IMR-90 (cell line): ENCODE measurements around the gene HORMAD1. TPM values are rescaled to one million over a fixed set of nuclear protein-coding genes. Genes with fewer than 3 reads are reported as not detected.

Source experiments
- ATAC-seq: fragments of 200-7000 bp; cut with Tn5 transposase; 2 replicates; pipeline ENCODE4 v1.9.1; 2020; ENCODE audit warnings: low read depth, mild to moderate bottlenecking, moderate library complexity
- BruUV-seq: library from RNA; stranded (reverse); fragments of 400-500 nt; replicated peaks from 2 replicates; lab custom pipeline; 2021; lab: Mats Ljungman, UMichigan
- CTCF ChIA-PET: fragments of 300-600 bp; formaldehyde crosslinking; extraction: SDS; loops from one replicate; lab custom pipeline; 2021; ENCODE audit warnings: antibody characterized with exemption; lab: Yijun Ruan, JAX
- POLR2A ChIA-PET: fragments of 300-600 bp; sonication (Branson Sonifier 250); formaldehyde crosslinking; loops from one replicate; lab custom pipeline; 2022; ENCODE audit warnings: antibody characterized with exemption; ENCODE audit not compliant: unreplicated experiment; lab: Charles Lee
- DNase-seq: peaks from one replicate; pipeline ENCODE4 v3.0.0; 2013
- H2AFZ ChIP-seq: replicated peaks from 2 replicates; pipeline ENCODE3; 2013; ENCODE audit warnings: low read length, mild to moderate bottlenecking; ENCODE audit not compliant: poor library complexity
- H2AK5ac ChIP-seq: 2 replicates; pipeline ENCODE4 v1.6.1; 2013; ENCODE audit warnings: low read depth, low read length, inconsistent platforms
- H2AK9ac ChIP-seq: replicated peaks from 2 replicates; pipeline ENCODE3; 2013; ENCODE audit warnings: mild to moderate bottlenecking, low read depth, low read length, moderate library complexity; ENCODE audit not compliant: poor library complexity
- H2BK120ac ChIP-seq: 2 replicates; pipeline ENCODE4 v1.6.1; 2013; ENCODE audit warnings: low read depth, low read length, inconsistent platforms
- H2BK15ac ChIP-seq: 3 replicates; pipeline ENCODE4 v1.6.1; 2013; ENCODE audit warnings: low read depth, low read length, inconsistent platforms
- H2BK20ac ChIP-seq: 2 replicates; pipeline ENCODE4 v1.6.1; 2013; ENCODE audit warnings: low read depth, mild to moderate bottlenecking, inconsistent platforms, low read length, moderate library complexity
- H2BK5ac ChIP-seq: 2 replicates; pipeline ENCODE4 v1.6.1; 2013; ENCODE audit warnings: mild to moderate bottlenecking, low read depth, low read length, inconsistent platforms; ENCODE audit not compliant: poor library complexity, severe bottlenecking
- H3K14ac ChIP-seq: replicated peaks from 2 replicates; pipeline ENCODE4 v1.6.1; 2013; ENCODE audit warnings: low read depth, low read length, inconsistent platforms
- H3K18ac ChIP-seq: 2 replicates; pipeline ENCODE4 v1.6.1; 2013; ENCODE audit warnings: low read depth, low read length, control low read depth
- H3K23ac ChIP-seq: 2 replicates; pipeline ENCODE4 v1.6.1; 2013; ENCODE audit warnings: low read depth, low read length, inconsistent platforms
- H3K27ac ChIP-seq: 2 replicates; pipeline ENCODE4 v1.5.1; 2013; ENCODE audit warnings: mild to moderate bottlenecking, control low read depth, low read length; ENCODE audit not compliant: insufficient read depth
- H3K27me3 ChIP-seq: 2 replicates; pipeline ENCODE4 v1.6.1; 2013; ENCODE audit warnings: low read length; ENCODE audit not compliant: control insufficient read depth, insufficient read depth
- H3K36me3 ChIP-seq: 2 replicates; pipeline ENCODE4 v1.6.1; 2013; ENCODE audit warnings: low read length, mixed read lengths; ENCODE audit not compliant: control insufficient read depth, insufficient read depth
- H3K4ac ChIP-seq: 2 replicates; pipeline ENCODE4 v1.6.1; 2013; ENCODE audit warnings: low read depth, low read length, inconsistent platforms
- H3K4me1 ChIP-seq: 2 replicates; pipeline ENCODE4 v1.6.1; 2013; ENCODE audit warnings: low read length, mixed read lengths; ENCODE audit not compliant: control insufficient read depth, insufficient read depth
- H3K4me2 ChIP-seq: 2 replicates; pipeline ENCODE4 v1.6.1; 2013; ENCODE audit warnings: low read depth, mild to moderate bottlenecking, control low read depth, low read length, moderate library complexity
- H3K4me3 ChIP-seq: 2 replicates; pipeline ENCODE4 v1.5.1; 2013; ENCODE audit warnings: low read depth, mild to moderate bottlenecking, control low read depth, low read length, moderate library complexity; ENCODE audit not compliant: insufficient read depth
- H3K56ac ChIP-seq: 2 replicates; pipeline ENCODE4 v1.6.1; 2013; ENCODE audit warnings: low read length, inconsistent platforms; ENCODE audit not compliant: insufficient read depth; ENCODE audit errors: extremely low read depth
- H3K79me1 ChIP-seq, 2 experiments: 2 replicates each; pipeline ENCODE4 v1.6.1; 2013; ENCODE audit warnings: low read length in 2 of 2, inconsistent platforms in 1 of 2, low read depth in 1 of 2
- H3K9ac ChIP-seq: 2 replicates; pipeline ENCODE4 v1.6.1; 2013; ENCODE audit warnings: low read depth, low read length, control low read depth
- H3K9me1 ChIP-seq: 2 replicates; pipeline ENCODE4 v1.6.1; 2013; ENCODE audit warnings: low read length, inconsistent platforms; ENCODE audit not compliant: insufficient read depth
- H3K9me3 ChIP-seq: 2 replicates; pipeline ENCODE4 v1.6.1; 2013; ENCODE audit warnings: low read length; ENCODE audit not compliant: control insufficient read depth, insufficient read depth
- H4K20me1 ChIP-seq: 2 replicates; pipeline ENCODE4 v1.6.1; 2013; ENCODE audit warnings: low read length, inconsistent platforms; ENCODE audit not compliant: insufficient read depth
- H4K5ac ChIP-seq: 2 replicates; pipeline ENCODE4 v1.6.1; 2013; ENCODE audit warnings: mild to moderate bottlenecking, low read depth, low read length, control low read depth
- H4K8ac ChIP-seq, 2 experiments: 2 replicates each; pipeline ENCODE4 v1.6.1; 2013; ENCODE audit warnings: low read depth in 2 of 2, low read length in 2 of 2, control low read depth in 1 of 2, inconsistent platforms in 1 of 2
- H4K91ac ChIP-seq: 2 replicates; pipeline ENCODE4 v1.6.1; 2013; ENCODE audit warnings: low read depth, low read length, inconsistent platforms; ENCODE audit not compliant: insufficient read depth
- BHLHE40 ChIP-seq: fragments of 150-350 bp; IDR thresholded peaks from 2 replicates; pipeline ENCODE4 v1.6.1; 2016; ENCODE audit warnings: mild to moderate bottlenecking, low read depth, low read length
- CEBPB ChIP-seq: IDR thresholded peaks from 2 replicates; pipeline ENCODE4 v1.6.1; 2012; ENCODE audit warnings: low read depth, low read length, improper control_type of control experiment
- CHD1 ChIP-seq: IDR thresholded peaks from 2 replicates; pipeline ENCODE4 v1.6.1; 2012; ENCODE audit warnings: low read depth, low read length, improper control_type of control experiment
- CTCF ChIP-seq: conservative IDR thresholded peaks from 2 replicates; pipeline ENCODE4 v1.5.1; 2012; ENCODE audit warnings: mild to moderate bottlenecking, low read depth, low read length, improper control_type of control experiment
- FOS ChIP-seq: fragments of 150-350 bp; IDR thresholded peaks from 2 replicates; pipeline ENCODE4 v1.6.1; 2016; ENCODE audit warnings: low read depth, low read length
- MAFK ChIP-seq: IDR thresholded peaks from 2 replicates; pipeline ENCODE4 v1.6.1; 2012; ENCODE audit warnings: low read depth, low read length, improper control_type of control experiment
- MAZ ChIP-seq: IDR thresholded peaks from 2 replicates; pipeline ENCODE4 v1.6.1; 2012; ENCODE audit warnings: low read depth, mild to moderate bottlenecking, low read length, improper control_type of control experiment, moderate library complexity, borderline replicate concordance
- MXI1 ChIP-seq: IDR thresholded peaks from 2 replicates; pipeline ENCODE4 v1.6.1; 2012; ENCODE audit warnings: low read depth, mild to moderate bottlenecking, low read length, moderate library complexity, borderline replicate concordance
- NFE2L2 ChIP-seq: fragments of 150-350 bp; IDR thresholded peaks from 2 replicates; pipeline ENCODE4 v1.6.1; 2016; ENCODE audit warnings: low read depth, mild to moderate bottlenecking, low read length
- POLR2A ChIP-seq: IDR thresholded peaks from 2 replicates; pipeline ENCODE4 v1.6.1; 2012; ENCODE audit warnings: mild to moderate bottlenecking, low read depth, low read length
- RAD21 ChIP-seq: IDR thresholded peaks from 2 replicates; pipeline ENCODE4 v1.6.1; 2012; ENCODE audit warnings: low read length, improper control_type of control experiment
- RCOR1 ChIP-seq: IDR thresholded peaks from 2 replicates; pipeline ENCODE4 v1.6.1; 2012; ENCODE audit warnings: mild to moderate bottlenecking, low read length, improper control_type of control experiment; ENCODE audit not compliant: insufficient replicate concordance
- RFX5 ChIP-seq: IDR thresholded peaks from 2 replicates; pipeline ENCODE4 v1.8.0; 2012; ENCODE audit warnings: low read depth, mild to moderate bottlenecking, low read length, moderate library complexity
- SMC3 ChIP-seq: fragments of 150-350 bp; IDR thresholded peaks from 2 replicates; pipeline ENCODE4 v1.6.1; 2016; ENCODE audit warnings: low read depth, mild to moderate bottlenecking, antibody characterized with exemption, low read length, moderate library complexity
- USF2 ChIP-seq: fragments of 150-350 bp; IDR thresholded peaks from 2 replicates; pipeline ENCODE4 v1.6.1; 2017; ENCODE audit warnings: mild to moderate bottlenecking, antibody characterized with exemption, low read length, low read depth
- WGBS, 2 experiments: methylation state at CpG; one replicate each; pipeline versions ENCODE4 v1.1.5 to v1.1.7; 2013; ENCODE audit warnings: missing lambda C conversion rate in 2 of 2; ENCODE audit not compliant: insufficient read length in 1 of 2; ENCODE audit errors: extremely low coverage in 2 of 2; 5-methylcytosine and 5-hydroxymethylcytosine counted together
- dilution Hi-C: fragments of 300-500 bp; cut with HindIII; formaldehyde crosslinking; loops from one replicate; pipeline ENCODE4 v1.14.3; 2018; ENCODE audit warnings: low sequenced_read_pairs; ENCODE audit not compliant: unreplicated experiment
- in situ Hi-C: fragments of 300-500 bp; cut with MboI; formaldehyde crosslinking; loops from 3 replicates; pipeline ENCODE4 v1.14.3; 2019; ENCODE audit warnings: low sequenced_read_pairs, inconsistent platforms, mixed read lengths
- intact Hi-C: fragments of 100-400 bp; cut with micrococcal nuclease; formaldehyde crosslinking; loops from 2 replicates; pipeline ENCODE4 v1.10.0; 2022
- polyA plus RNA-seq, 3 experiments: library from polyadenylated mRNA; depleted of rRNA; stranded (reverse); fragments of >200 nt; gene quantifications; 2 replicates each; pipeline ENCODE4 v1.2.3, GENCODE V29; 2012; ENCODE audit warnings: low replicate concordance in 1 of 3
- total RNA-seq: library from RNA; depleted of rRNA; stranded (reverse); fragments of >200 nt; gene quantifications from 2 replicates; pipeline ENCODE4 v1.2.3, GENCODE V29; 2012

HORMAD1 gene
- total and polyA plus RNA-seq, 2 of the 4 experiments (the other 2 are of a cell fraction): not detected

GRCh38 chr1:150661156-150661555 lies 59.5 kb downstream of the HORMAD1 start:
- no peaks in the 10 kb centered on the region for H3K4me1 ChIP-seq
- H3K14ac ChIP-seq: no peak overlapping the region
- dilution Hi-C loops (no loop called here), intact Hi-C loops (no loop called here), in situ Hi-C loops (no loop called here)
- WGBS, 2 experiments: no CpG with 5 or more reads among the region's 5 CpGs
- H3K27me3 ChIP-seq: no peaks in the 10 kb centered on the region
- no peak overlapping the region for H4K8ac ChIP-seq
- H4K20me1 ChIP-seq: no peaks in the 10 kb centered on the region
- no peak overlapping the region for H3K27ac ChIP-seq
- POLR2A ChIA-PET: no interaction called here
- CTCF ChIA-PET: no interaction called here
- no TSS peak for BruUV-seq
- H3K4me3 ChIP-seq: no peak overlapping the region
- H2AK9ac ChIP-seq: no peak overlapping the region
- no peak overlapping the region for H2BK120ac ChIP-seq
- no peak for ATAC-seq
- H3K9me1 ChIP-seq: no peaks in the 10 kb centered on the region
- no peak overlapping the region for H4K5ac ChIP-seq
- H3K4me2 ChIP-seq: no peak overlapping the region
- H3K79me1 ChIP-seq: no peaks in the 10 kb centered on the region
- no peaks in the 10 kb centered on the region for H3K9me3 ChIP-seq
- no peak for TF ChIP-seq USF2
- TF ChIP-seq RCOR1: no peak
- no peak for TF ChIP-seq MAFK
- TF ChIP-seq CEBPB: no peak
- TF ChIP-seq CHD1: no peak
- no peak for TF ChIP-seq SMC3
- no peak for TF ChIP-seq BHLHE40
- no peak for TF ChIP-seq POLR2A
- TF ChIP-seq FOS: no peak
- no peak for TF ChIP-seq RAD21
- no peak for TF ChIP-seq RFX5
- TF ChIP-seq CTCF: no peak
- no peak for TF ChIP-seq NFE2L2
- TF ChIP-seq MXI1: no peak
- no peak for TF ChIP-seq MAZ
- H2BK20ac ChIP-seq: no peak overlapping the region
- H3K23ac ChIP-seq: no peak overlapping the region
- no peak overlapping the region for H2AK5ac ChIP-seq
- DNase-seq: no peak
- H3K36me3 ChIP-seq: peaks cover 11% of the 10 kb centered on the region
- no peak overlapping the region for H2AFZ ChIP-seq
- H3K9ac ChIP-seq: no peak overlapping the region
- no peak overlapping the region for H4K91ac ChIP-seq
- no peak overlapping the region for H3K56ac ChIP-seq
- H3K4ac ChIP-seq: no peak overlapping the region
- H2BK15ac ChIP-seq: no peak overlapping the region
- H3K18ac ChIP-seq: no peak overlapping the region
- H2BK5ac ChIP-seq: no peak overlapping the region
